D341Med (cell line): ENCODE measurements around the gene SUN1.
"Not testable (repeated sequence)": the region's sequence is repeated elsewhere in the genome, so short reads cannot be mapped to it uniquely, and the experiment has no call there.

Source experiments
- DNase-seq: peaks from one replicate; pipeline ENCODE4 v3.0.0; 2012; ENCODE audit warnings: low spot score

Gene SUN1

DNA sequence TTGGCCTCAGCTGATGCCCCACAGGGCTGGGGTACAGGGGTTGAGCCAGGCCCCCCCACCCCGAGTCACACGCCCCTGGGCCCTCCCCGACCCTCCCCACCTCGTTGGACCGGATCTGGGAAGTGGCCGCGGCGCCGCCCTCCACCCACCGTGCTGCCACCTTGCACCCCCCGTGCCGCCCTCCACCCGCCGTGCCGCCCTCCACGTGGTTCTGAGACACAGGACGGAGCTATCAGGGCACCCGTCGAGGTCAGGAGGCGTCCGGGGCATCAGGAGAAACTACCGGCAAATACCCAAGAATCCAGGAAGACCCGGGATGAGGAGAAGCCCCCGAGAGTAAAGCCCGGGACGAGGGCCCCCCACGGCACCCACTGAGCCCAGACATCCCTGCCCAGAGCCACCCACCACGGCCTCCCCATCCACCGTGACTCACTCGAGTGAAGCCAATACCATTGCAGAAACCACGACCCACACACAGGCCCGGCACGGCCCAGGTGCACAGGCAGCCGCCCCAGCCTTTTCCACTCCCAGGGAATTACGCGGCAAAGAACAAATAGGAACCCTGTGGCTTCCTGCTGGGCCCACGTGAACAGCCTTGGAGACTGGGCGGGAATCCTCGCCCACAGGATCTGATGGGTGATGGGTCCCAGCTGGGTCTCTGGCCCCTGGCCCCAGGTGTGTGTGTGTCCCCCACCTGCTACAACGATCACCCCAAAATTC is 88.2 kb downstream of the SUN1 start:
- no peak for DNase-seq

DNA sequence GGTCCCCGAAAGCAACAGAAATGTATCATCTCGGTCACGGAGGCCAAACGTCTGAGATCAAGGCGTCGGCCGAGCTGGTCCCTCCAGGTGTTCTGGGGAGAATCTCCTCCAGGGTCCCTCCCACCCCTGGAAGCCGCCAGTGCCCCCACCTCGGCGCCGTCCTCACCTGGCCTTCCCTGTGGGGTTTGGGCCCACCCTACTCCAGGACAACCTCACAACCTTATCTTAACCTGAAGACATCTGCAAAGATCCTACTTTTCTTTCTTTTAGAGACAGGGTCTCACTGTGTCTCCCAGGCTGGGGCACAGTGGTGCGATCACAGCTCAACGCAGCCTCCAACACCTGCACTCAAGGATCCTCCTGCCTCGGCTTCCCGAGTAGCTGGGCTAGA is 88.8 kb downstream of the SUN1 start:
- DNase-seq = no peak

DNA sequence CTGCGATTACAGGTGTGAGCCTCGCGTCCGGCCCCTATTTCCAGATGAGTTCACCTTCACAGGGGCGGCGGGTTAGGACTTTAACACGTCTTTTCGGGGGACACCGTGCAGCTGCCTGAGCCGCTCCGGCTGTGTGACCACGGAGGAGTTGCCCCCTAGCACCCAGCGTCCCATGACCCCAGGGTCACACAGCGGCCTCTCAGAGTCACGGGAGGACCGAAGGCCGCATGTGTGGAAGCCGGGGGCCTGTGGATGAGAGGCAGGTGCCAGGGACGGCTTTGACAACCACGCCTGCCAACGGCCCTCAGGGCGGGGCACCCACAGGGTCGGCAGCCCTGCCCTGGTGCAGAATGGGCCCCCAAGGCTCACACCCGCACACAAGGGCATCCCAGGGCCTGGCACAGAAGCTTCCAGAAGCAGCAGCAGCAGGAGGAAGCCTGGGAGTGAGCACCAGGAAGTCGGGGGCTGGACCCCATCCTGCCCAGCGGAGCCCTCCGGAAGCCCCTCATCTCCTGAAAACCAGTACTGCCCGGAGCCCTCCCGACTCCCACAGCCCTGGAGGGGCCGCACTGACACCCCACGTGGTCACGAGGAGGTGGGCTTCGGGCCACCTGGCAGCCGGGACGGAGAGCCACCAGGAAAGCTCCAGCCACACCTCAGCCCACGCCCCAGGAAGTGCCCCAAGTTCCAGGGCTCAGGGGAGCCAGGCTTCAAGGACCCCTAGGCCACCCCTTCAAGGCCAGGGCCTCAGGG is 89.5 kb downstream of the SUN1 start:
- DNase-seq = no peak

DNA sequence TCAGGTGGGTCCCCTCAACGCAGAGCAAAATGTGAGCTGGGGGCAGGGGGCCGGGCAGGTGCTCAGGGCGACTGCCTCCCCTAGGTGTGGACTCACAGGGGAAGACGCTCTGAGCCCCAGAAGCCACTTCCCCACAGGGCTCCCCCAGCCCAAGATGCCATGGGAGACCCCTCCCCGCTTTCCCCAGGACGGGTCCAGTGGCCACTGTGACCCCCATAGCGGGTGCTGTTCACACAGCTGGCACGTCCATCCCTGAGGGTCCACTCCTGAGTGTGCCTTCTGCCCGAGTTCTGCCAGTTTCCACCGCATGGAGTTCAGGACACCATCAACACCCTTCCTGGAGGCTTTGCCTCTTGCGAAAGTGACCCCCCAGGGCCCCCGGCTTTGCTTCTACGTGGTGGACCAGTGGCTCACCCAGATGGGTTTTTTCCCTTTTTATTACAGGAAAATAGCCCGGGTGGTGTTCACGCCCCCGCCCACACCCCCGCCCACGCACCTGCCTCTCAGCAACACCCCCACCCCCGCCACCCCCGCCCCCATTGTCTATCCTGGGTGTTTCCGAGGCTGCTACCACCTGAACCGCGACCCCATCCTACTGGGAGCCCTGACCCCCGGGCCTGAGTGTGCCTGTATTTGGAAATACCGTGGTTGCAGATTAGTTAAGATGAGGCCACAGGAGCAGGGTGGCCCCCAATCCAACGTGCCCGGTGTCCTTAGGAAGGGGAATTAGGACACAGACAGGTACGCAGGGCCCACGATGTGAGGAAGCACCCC is 90.2 kb downstream of the SUN1 start:
- DNase-seq = no peak

DNA sequence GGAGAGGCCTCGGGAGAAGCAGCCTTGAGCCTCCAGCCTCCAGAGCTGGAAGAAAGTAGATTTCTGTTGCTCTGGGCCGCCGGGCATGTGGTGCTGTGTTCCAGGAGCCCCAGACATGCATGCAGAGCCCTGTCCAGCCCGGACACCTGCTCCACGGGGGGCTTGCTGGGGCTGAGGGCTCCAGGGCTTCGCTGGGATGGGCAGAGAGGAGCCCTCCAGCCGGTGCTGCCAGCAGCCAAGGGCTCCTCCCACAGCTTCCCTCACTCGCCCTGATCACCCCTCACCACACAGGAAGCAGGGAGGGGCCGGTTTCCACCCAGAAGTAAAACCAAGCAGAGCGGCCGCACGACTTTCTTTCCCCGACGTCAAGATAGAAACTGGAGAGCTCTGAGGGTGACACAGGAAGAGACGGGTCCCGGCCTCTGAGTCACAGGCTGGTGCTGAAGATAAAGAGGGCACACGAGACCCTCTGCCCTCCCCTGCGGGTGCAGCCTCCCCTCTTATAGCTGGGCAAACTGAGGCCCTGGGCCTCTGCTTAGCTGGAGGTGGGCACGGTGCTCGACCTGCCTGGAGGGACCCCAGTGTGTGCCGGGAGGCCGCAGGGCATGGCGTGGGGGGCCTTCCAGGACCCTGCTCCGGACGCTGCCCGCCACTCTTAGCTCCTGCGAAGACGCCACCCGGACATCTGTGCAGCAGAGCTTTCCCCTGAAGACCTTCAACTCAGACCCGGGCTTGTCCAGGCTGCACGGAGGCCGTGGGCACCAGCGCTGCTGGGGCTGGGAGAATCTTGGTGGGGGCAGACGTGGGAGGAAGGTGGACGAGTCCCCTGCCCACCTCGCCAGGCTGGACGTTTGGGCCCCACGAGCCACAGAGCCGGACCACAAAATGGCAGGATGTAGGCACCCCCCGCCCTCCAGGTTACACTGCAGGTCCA is 91.1 kb downstream of the SUN1 start:
- DNase-seq = no peak

DNA sequence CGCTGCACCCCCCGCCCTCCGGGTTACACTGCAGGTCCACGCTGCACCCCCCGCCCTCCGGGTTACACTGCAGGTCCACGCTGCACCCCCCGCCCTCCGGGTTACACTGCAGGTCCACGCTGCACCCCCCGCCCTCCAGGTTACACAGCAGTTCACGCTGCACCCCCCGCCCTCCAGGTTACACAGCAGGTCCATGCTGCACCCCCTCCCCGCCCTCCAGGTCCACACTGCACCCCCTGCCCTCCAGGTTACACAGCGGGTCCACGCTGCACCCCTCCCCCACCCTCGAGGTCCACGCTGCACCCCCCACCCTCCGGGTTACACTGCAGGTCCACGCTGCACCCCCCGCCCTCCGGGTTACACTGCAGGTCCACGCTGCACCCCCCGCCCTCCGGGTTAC is 91.8 kb downstream of the SUN1 start:
- DNase-seq = not testable (repeated sequence)
